Measurements from ENCODE around the gene YIPF4. TPM values are rescaled to one million over a fixed set of nuclear protein-coding genes. Genes with fewer than 3 reads are reported as not detected.

YIPF4 gene
- total and polyA plus RNA-seq, 2 of the 8 experiments (the other 6 are each of a cell fraction or from before 2014, with no cell fraction given) = 2.9 to 21.4 TPM

DNA sequence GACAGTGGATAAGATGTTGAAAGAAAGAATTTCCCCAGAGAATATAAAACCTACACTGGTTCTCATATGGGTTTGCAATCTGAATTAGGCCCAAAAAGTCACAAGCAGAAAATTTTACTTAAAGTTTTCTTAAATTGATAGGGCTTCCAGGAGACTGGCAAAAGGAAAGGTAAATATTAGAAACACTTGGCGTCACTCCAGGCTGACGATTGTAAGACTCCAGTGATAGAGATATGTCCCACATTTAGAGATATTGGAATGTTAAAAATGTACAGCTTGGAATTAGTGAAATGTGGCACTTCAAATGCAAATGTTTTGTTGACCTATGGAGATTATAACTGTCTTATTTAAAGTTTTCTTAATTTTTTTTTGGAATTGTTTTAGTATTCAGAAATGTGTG is 14.0 kb downstream of the YIPF4 start:
- Histone ChIP-seq H3K4ac (replicated peaks; ENCODE audit: insufficient read length, low read depth, low read length) (no peak overlapping the region), H2BK5ac (ENCODE audit: low read depth, low read length) (no peak overlapping the region), H4K8ac (ENCODE audit: extremely low read depth, insufficient read depth, low read length) (no peak overlapping the region), H4K91ac (replicated peaks; ENCODE audit: insufficient read length, low read length) (no peak overlapping the region), H2BK120ac (replicated peaks; ENCODE audit: low read depth, low read length) (no peak overlapping the region), H3K4me2 (ENCODE audit: insufficient read depth in 1 of 2, low read depth in 2 of 2, low read length in 2 of 2) (no peak overlapping the region), H3K56ac (replicated peaks; ENCODE audit: insufficient read length, low read depth, low read length) (no peak overlapping the region), H2AK5ac (ENCODE audit: low read depth, low read length) (no peak overlapping the region), H3K79me1 (ENCODE audit: low read depth, low read length) (no peaks in the 10 kb centered on the region), H3K14ac (ENCODE audit: insufficient read length) (no peak overlapping the region), H2BK20ac (ENCODE audit: low read length) (no peak overlapping the region), H3K23ac (ENCODE audit: insufficient read length) (no peak overlapping the region), H3K79me2 (ENCODE audit: control insufficient read depth in 1 of 2, insufficient read depth in 2 of 2, low read length in 2 of 2) (peaks cover 0 to 11% of the 10 kb centered on the region in 2 experiments; a peak in 2 of 4 replicates), H4K20me1 (replicated peaks in 1 of 2; ENCODE audit: control insufficient read depth in 1 of 2, insufficient read depth in 2 of 2, low read length in 2 of 2) (no peaks in the 10 kb centered on the region), H3K9ac (replicated peaks in 1 of 4; ENCODE audit: extremely low read depth in 1 of 4, low read depth in 3 of 4, low read length in 3 of 4) (no peak overlapping the region), H3K27ac (ENCODE audit: low read depth, low read length) (no peak overlapping the region), H3K18ac (ENCODE audit: extremely low read depth, low read length) (no peak overlapping the region), H3K23me2 (ENCODE audit: low read depth, low read length) (no peaks in the 10 kb centered on the region), H4K5ac (ENCODE audit: insufficient read length, low read depth, low read length) (no peak overlapping the region), H3K27me3 (replicated peaks in 1 of 4; ENCODE audit: control insufficient read depth in 3 of 4, extremely low read depth in 1 of 4, insufficient read depth in 3 of 4, low read length in 3 of 4) (no peaks in the 10 kb centered on the region), H2BK15ac (ENCODE audit: low read length) (no peak overlapping the region), H2AFZ (ENCODE audit: low read length) (no peak overlapping the region), H3K4me3 (ENCODE audit: extremely low read depth in 1 of 4, insufficient read depth in 2 of 4, low read depth in 3 of 4, low read length in 4 of 4) (no peak overlapping the region), H3K36me3 (ENCODE audit: control insufficient read depth in 2 of 4, insufficient read depth in 4 of 4, low read length in 3 of 4) (peaks cover 0 to 16% (median 7%) of the 10 kb centered on the region in 4 experiments; a peak in 4 of 8 replicates), H2BK12ac (ENCODE audit: low read depth, low read length) (no peak overlapping the region), H3K4me1 (replicated peaks in 1 of 4; ENCODE audit: control insufficient read depth in 3 of 4, insufficient read depth in 4 of 4, low read length in 3 of 4) (no peaks in the 10 kb centered on the region), H3K9me3 (ENCODE audit: insufficient read depth in 2 of 2, low read depth in 1 of 2, low read length in 1 of 2) (peaks cover 0 to 7% of the 10 kb centered on the region in 2 experiments; a peak in 1 of 4 replicates)
- DNase-seq (ENCODE audit: low read depth in 1 of 2, low spot score in 2 of 2) (no peak), FAIRE-seq (no peak)
- ChIA-PET CTCF (ENCODE audit: partially characterized antibody) (no interaction called here), POLR2A (ENCODE audit: partially characterized antibody) (interaction anchor here (0.7 kb wide), 1 partner anchor 21 kb away, joined by 4 read pairs; no protein-coding TSS in a partner anchor)
- TF ChIP-seq, protein P1, sequence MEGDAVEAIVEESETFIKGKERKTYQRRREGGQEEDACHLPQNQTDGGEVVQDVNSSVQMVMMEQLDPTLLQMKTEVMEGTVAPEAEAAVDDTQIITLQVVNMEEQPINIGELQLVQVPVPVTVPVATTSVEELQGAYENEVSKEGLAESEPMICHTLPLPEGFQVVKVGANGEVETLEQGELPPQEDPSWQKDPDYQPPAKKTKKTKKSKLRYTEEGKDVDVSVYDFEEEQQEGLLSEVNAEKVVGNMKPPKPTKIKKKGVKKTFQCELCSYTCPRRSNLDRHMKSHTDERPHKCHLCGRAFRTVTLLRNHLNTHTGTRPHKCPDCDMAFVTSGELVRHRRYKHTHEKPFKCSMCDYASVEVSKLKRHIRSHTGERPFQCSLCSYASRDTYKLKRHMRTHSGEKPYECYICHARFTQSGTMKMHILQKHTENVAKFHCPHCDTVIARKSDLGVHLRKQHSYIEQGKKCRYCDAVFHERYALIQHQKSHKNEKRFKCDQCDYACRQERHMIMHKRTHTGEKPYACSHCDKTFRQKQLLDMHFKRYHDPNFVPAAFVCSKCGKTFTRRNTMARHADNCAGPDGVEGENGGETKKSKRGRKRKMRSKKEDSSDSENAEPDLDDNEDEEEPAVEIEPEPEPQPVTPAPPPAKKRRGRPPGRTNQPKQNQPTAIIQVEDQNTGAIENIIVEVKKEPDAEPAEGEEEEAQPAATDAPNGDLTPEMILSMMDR (IDR thresholded peaks at IDR 0.05; ENCODE audit: control extremely low read depth in 1 of 3, insufficient read depth in 1 of 3, low read depth in 1 of 3, low read length in 3 of 3) = no peak
- no peak for TF ChIP-seq EGR1 (IDR thresholded peaks at IDR 0.05; ENCODE audit: borderline replicate concordance, low read depth, low read length)
- no peak for TF ChIP-seq EP300 (IDR thresholded peaks at IDR 0.05; ENCODE audit: borderline replicate concordance in 1 of 2, low read depth in 2 of 2, low read length in 2 of 2)
- no peak for TF ChIP-seq RBBP5 (IDR thresholded peaks at IDR 0.05; ENCODE audit: borderline replicate concordance, low read depth, low read length)
- TF ChIP-seq ZNF274 (IDR thresholded peaks at IDR 0.05; ENCODE audit: borderline replicate concordance, extremely low read depth, low read length) = no peak
- TF ChIP-seq JUND (IDR thresholded peaks at IDR 0.05; ENCODE audit: low read length) = no peak
- 83% methylated on average over 2 of the region's 2 CpGs; no CpG with 5 or more reads in 1 of the 2 experiments for WGBS, 2 experiments (ENCODE audit: extremely low coverage in 1 of 2, insufficient coverage in 1 of 2, insufficient read length in 1 of 2, insufficient replicate concordance in 2 of 2, low coverage in 1 of 2, low lambda C conversion rate in 2 of 2, missing lambda C conversion rate in 1 of 2)

All from H1 (cell line).